Loucy (cell line): ENCODE data around the gene MAN1B1.

Experiments used
- EZH2phosphoT487 ChIP-seq: fragments of 200-600 bp; IDR thresholded peaks from 2 replicates; pipeline ENCODE4 v1.6.1; 2018; ENCODE audit warnings: antibody characterized with exemption, mild to moderate bottlenecking, moderate library complexity, borderline replicate concordance
- TF ChIP-seq, protein P1 (sequence below): fragments of 200-600 bp; sonication (generic); conservative IDR thresholded peaks from 2 replicates; pipeline ENCODE4 v1.5.1; 2014; ENCODE audit warnings: mild to moderate bottlenecking, antibody characterized with exemption, low read length

- TF ChIP-seq, protein P1, sequence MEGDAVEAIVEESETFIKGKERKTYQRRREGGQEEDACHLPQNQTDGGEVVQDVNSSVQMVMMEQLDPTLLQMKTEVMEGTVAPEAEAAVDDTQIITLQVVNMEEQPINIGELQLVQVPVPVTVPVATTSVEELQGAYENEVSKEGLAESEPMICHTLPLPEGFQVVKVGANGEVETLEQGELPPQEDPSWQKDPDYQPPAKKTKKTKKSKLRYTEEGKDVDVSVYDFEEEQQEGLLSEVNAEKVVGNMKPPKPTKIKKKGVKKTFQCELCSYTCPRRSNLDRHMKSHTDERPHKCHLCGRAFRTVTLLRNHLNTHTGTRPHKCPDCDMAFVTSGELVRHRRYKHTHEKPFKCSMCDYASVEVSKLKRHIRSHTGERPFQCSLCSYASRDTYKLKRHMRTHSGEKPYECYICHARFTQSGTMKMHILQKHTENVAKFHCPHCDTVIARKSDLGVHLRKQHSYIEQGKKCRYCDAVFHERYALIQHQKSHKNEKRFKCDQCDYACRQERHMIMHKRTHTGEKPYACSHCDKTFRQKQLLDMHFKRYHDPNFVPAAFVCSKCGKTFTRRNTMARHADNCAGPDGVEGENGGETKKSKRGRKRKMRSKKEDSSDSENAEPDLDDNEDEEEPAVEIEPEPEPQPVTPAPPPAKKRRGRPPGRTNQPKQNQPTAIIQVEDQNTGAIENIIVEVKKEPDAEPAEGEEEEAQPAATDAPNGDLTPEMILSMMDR: no peak
- no peak for TF ChIP-seq EZH2phosphoT487
Measured at GRCh38 chr9:137114220-137114612, 27.4 kb downstream of the MAN1B1 start.
